ENCODE measurements around the gene HPX. TPM values are rescaled to one million over a fixed set of nuclear protein-coding genes. Genes with fewer than 3 reads are reported as not detected.

The HPX gene
- total RNA-seq, 4 donors from 2014 or later = 0.76 TPM; not detected in 3

DNA sequence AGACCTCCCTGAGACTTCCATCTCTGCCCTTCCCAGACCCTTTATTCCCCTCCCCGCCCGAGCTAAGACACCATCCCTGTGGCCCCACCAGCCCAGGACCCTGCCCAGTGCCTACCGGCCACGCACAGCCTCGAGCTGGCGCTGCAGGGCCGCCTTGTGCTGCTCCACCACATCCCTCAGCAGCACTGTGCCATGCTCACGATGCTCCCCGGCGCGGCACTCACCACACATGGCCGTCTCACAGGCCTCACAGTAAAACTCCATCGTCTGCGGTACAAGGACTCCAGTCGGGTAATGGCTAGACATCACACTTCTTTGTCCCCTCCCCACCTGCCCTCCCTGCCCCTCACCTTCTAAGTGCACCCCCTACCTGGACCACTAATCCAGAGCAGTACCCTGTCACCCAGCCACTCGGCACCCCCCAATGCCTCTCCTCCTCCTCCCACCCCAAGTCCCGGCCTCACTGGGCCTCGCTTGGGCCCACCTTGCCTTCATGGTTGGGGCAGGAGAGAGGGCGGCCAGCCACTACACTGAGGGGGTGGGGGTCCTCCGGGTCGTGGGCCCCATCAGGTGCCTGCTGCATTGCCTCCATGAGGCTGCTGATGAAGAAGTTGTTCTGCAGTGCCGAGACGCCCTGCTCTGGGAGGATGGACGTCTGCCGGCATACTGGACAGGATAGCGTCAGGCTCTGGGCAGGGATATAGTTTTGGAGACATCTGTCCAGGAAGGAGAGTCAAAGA is 17.0 kb upstream of the HPX start:
- H3K27me3 ChIP-seq = no peaks in the 10 kb centered on the region
- TF ChIP-seq, protein P1, sequence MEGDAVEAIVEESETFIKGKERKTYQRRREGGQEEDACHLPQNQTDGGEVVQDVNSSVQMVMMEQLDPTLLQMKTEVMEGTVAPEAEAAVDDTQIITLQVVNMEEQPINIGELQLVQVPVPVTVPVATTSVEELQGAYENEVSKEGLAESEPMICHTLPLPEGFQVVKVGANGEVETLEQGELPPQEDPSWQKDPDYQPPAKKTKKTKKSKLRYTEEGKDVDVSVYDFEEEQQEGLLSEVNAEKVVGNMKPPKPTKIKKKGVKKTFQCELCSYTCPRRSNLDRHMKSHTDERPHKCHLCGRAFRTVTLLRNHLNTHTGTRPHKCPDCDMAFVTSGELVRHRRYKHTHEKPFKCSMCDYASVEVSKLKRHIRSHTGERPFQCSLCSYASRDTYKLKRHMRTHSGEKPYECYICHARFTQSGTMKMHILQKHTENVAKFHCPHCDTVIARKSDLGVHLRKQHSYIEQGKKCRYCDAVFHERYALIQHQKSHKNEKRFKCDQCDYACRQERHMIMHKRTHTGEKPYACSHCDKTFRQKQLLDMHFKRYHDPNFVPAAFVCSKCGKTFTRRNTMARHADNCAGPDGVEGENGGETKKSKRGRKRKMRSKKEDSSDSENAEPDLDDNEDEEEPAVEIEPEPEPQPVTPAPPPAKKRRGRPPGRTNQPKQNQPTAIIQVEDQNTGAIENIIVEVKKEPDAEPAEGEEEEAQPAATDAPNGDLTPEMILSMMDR (IDR thresholded peaks at IDR 0.05) = no peak
- no peak for TF ChIP-seq POLR2A (IDR thresholded peaks at IDR 0.05)
- no peak overlapping the region for H3K27ac ChIP-seq
- H3K36me3 ChIP-seq = peaks cover 25 to 88% (median 28%) of the 10 kb centered on the region in 3 donors
- intact Hi-C loops (cut with DNase I) = no loop called here
- no peak overlapping the region for H3K4me3 ChIP-seq
- no peaks in the 10 kb centered on the region for H3K4me1 ChIP-seq
- H3K9me3 ChIP-seq = no peaks in the 10 kb centered on the region
- 93 to 95% methylated on average over 9 to 10 of the region's 26 CpGs for WGBS, 2 donors
- DNase-seq = no peak

DNA sequence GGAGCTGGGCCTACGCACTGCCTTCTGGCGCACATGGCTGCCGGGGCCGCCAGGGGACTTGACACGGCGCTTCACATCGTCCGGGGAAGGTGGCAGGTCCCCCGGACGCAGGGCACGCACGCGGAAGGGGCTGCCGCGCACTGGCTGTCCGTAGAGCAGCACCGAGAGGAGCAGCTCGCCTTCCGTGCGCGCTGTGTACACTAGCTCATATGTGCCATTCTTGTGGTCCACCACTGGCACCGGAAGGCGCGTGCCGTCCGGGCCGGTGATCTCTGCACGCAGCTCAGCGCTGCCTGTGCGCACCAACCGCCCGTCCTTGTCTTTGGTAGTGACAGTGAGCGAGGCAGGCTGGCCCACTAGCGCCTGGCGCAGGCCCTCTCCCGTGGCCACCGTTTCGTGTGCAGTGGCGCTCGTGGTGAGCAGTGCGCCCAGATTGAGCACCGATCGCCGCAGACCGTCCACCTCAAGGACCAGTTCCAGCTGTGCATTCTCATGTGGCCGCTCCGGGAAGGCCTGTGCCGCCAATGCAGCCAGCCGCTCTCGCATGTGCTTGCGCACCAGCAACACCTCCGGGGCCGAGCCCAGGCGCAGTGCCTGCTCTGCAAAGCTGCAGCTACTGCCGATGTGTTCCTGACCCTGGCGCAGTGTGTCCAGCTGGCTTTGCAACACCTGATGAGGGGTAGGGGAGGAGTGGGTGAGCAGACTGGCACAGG is 15.7 kb upstream of the HPX start:
- no peak overlapping the region for H3K27ac ChIP-seq
- TF ChIP-seq POLR2A (IDR thresholded peaks at IDR 0.05) = no peak
- TF ChIP-seq, protein P1 (IDR thresholded peaks at IDR 0.05) = no peak
- H3K36me3 ChIP-seq = peaks cover 27 to 90% (median 28%) of the 10 kb centered on the region in 3 donors
- no peak overlapping the region for H3K4me3 ChIP-seq
- 94 to 100% methylated on average over 8 to 26 of the region's 56 CpGs for WGBS, 2 donors
- H3K4me1 ChIP-seq = no peaks in the 10 kb centered on the region
- no peaks in the 10 kb centered on the region for H3K9me3 ChIP-seq
- no peaks in the 10 kb centered on the region for H3K27me3 ChIP-seq
- intact Hi-C loops (cut with DNase I) = no loop called here
- DNase-seq = no peak

DNA sequence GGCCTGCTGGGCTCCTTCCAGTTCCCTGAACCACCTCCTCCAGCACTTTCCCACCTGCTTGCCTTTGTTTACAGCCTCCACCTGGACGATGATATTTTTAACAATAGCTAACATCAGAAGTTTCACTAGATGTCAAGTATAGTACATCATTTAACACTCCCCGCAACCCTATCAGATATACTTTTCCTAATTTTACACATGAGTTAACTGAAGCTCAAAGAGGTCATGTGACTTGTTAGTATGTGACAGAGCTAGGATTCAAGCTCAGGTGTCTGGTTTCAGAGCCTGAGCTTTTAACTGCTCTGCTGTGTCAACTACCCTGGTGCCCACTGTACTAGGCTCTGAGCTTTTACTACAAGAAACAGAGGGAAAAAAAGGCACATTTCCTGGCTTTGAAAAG is 14.3 kb upstream of the HPX start:
- no peak for DNase-seq
- 57 to 81% methylated on average over 2 of the region's 2 CpGs for WGBS, 2 donors
- H3K36me3 ChIP-seq = peaks cover 32 to 96% (median 40%) of the 10 kb centered on the region in 3 donors
- no peaks in the 10 kb centered on the region for H3K9me3 ChIP-seq
- intact Hi-C loops (cut with DNase I) = no loop called here
- no peaks in the 10 kb centered on the region for H3K27me3 ChIP-seq
- H3K27ac ChIP-seq = no peak overlapping the region
- TF ChIP-seq, protein P1 (IDR thresholded peaks at IDR 0.05) = no peak
- no peak for TF ChIP-seq POLR2A (IDR thresholded peaks at IDR 0.05)
- no peaks in the 10 kb centered on the region for H3K4me1 ChIP-seq
- no peak overlapping the region for H3K4me3 ChIP-seq

DNA sequence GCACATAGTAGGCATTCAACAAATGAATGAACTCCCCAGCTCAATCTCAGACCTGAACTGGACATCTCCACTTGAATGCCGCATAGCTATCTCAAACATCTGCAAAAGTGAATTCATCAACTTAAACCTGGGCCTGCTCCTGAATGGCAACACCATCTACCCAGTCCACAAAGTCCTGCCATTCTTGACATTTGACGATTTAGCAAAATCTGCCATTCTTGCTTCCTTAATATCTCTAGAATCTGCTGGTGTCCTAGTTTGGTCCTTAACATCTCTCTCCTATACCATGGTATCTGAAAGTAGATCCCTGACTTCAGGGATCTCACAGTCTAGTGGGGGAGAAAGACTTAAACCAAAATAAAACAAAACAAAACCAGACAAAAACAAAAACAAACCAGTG is 12.4 kb upstream of the HPX start:
- no peak overlapping the region for H3K4me3 ChIP-seq
- intact Hi-C loops (cut with DNase I) = no loop called here
- no peaks in the 10 kb centered on the region for H3K27me3 ChIP-seq
- no peak for TF ChIP-seq POLR2A (IDR thresholded peaks at IDR 0.05)
- TF ChIP-seq, protein P1 (IDR thresholded peaks at IDR 0.05) = no peak
- WGBS, 2 donors = 91 to 95% methylated on average over 2 of the region's 2 CpGs
- H3K4me1 ChIP-seq = no peaks in the 10 kb centered on the region
- DNase-seq = no peak
- no peak overlapping the region for H3K27ac ChIP-seq
- H3K9me3 ChIP-seq = no peaks in the 10 kb centered on the region
- H3K36me3 ChIP-seq = peaks cover 31 to 96% (median 40%) of the 10 kb centered on the region in 3 donors

DNA sequence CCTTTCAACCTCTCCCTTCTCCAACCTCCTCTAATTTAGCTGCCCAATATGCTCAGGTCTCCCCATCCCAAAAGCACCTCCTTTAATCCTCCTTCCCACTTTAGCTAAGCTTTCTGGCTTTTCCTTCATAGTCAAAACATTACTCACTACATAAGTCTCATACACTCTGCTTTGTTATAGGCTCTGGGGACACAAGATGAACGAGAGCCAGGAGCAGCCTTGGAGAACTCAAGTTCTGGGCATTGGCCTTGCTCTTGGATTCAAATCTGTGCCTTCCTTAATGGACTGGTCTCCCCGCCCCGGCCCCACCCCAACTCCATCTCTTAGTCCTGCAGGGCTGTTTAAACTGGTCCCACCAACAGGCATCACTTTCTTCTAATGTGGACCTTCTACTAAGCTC is 11.4 kb upstream of the HPX start:
- WGBS, 2 donors = 42 to 78% methylated on average over 1 to 3 of the region's 3 CpGs
- intact Hi-C loops (cut with DNase I) = no loop called here
- no peak for DNase-seq

More for the DNA sequence above, 11.4 kb upstream of the HPX start:
- Histone ChIP-seq H3K4me3 (no peak overlapping the region), H3K4me1 (no peaks in the 10 kb centered on the region), H3K36me3 (peaks cover 25 to 94% (median 32%) of the 10 kb centered on the region in 3 donors), H3K27me3 (no peaks in the 10 kb centered on the region), H3K9me3 (no peaks in the 10 kb centered on the region), H3K27ac (no peak overlapping the region)
- TF ChIP-seq, protein P1 (IDR thresholded peaks at IDR 0.05) = no peak
- TF ChIP-seq POLR2A (IDR thresholded peaks at IDR 0.05) = no peak
